HCT116 (cell line): Measurements from ENCODE around the gene FPR1. TPM values are rescaled to one million over a fixed set of nuclear protein-coding genes. Genes with fewer than 3 reads are reported as not detected.

Experiments used
- ATAC-seq: fragments of 200-7000 bp; cut with Tn5 transposase; 2 replicates; pipeline ENCODE4 v1.9.1; 2020; ENCODE audit warnings: mild to moderate bottlenecking, moderate library complexity
- BruUV-seq: library from RNA; stranded (reverse); fragments of 400-500 nt; replicated peaks from 2 replicates; lab custom pipeline; 2021; lab: Mats Ljungman, UMichigan
- CTCF ChIA-PET: fragments of 300-600 bp; sonication (Branson Sonifier 250); formaldehyde crosslinking; loops from one replicate; lab custom pipeline; 2021; ENCODE audit warnings: antibody characterized with exemption; lab: Charles Lee
- POLR2A ChIA-PET: fragments of 300-600, 350-600 bp; sonication (Branson Sonifier 250); formaldehyde crosslinking; loops from one replicate; lab custom pipeline; 2021; ENCODE audit warnings: antibody characterized with exemption; lab: Charles Lee
- RAD21 ChIA-PET, 2 experiments: fragments of 300-600 bp; sonication (Branson Sonifier 250); formaldehyde crosslinking; loops; one replicate each; lab custom pipeline; 2023; ENCODE audit warnings: low total read pairs in 2 of 2; ENCODE audit not compliant: uncharacterized antibody in 2 of 2, unreplicated experiment in 2 of 2, low non-redundant PET in 1 of 2; lab: Charles Lee
- DNase-seq: peaks from one replicate; pipeline ENCODE4 v3.0.0-alpha.2; 2010; ENCODE audit warnings: low read depth, low spot score
- H2AFZ ChIP-seq: fragments of 200-600 bp; shearing (Covaris generic), sonication (generic); 2 replicates; pipeline ENCODE4 v1.6.1; 2017; ENCODE audit warnings: low read depth, mixed run types, mixed read lengths, antibody characterized with exemption, low read length; ENCODE audit not compliant: poor library complexity, severe bottlenecking
- H3K27ac ChIP-seq: 2 replicates; pipeline ENCODE4 v1.5.1; 2012; ENCODE audit warnings: low read depth, low read length
- H3K27me3 ChIP-seq: fragments of 200-600 bp; sonication (generic); 2 replicates; pipeline ENCODE4 v1.6.1; 2016; ENCODE audit warnings: mixed run types, low read length, mixed read lengths; ENCODE audit not compliant: insufficient read depth
- H3K36me3 ChIP-seq, 2 experiments: fragments of 200-500 bp in 1 of 2; fragments of 200-600 bp in 1 of 2; sonication (Bioruptor generic) in 1 of 2; sonication (generic) in 1 of 2; 2 replicates each; pipeline versions ENCODE4 v1.5.1 to v1.6.1; 2014 to 2016; ENCODE audit warnings: low read length in 2 of 2, inconsistent platforms in 1 of 2, mixed read lengths in 1 of 2, mixed run types in 1 of 2; ENCODE audit not compliant: insufficient read depth in 2 of 2, control insufficient read depth in 1 of 2
- H3K4me1 ChIP-seq, 2 experiments: fragments of 200-600 bp in 1 of 2; sonication (generic) in 1 of 2; 2 replicates each; pipeline versions ENCODE4 v1.5.1 to v1.6.1; 2012 to 2017; ENCODE audit warnings: low read length in 2 of 2, inconsistent platforms in 1 of 2, mild to moderate bottlenecking in 1 of 2, mixed read lengths in 1 of 2, mixed run types in 1 of 2, moderate library complexity in 1 of 2; ENCODE audit not compliant: insufficient read depth in 2 of 2, control insufficient read depth in 1 of 2
- H3K4me2 ChIP-seq: fragments of 200-600 bp; sonication (generic); 2 replicates; pipeline ENCODE4 v1.6.1; 2017; ENCODE audit warnings: mixed run types, low read length, mixed read lengths
- H3K4me3 ChIP-seq, 2 experiments: fragments of 200-600 bp in 1 of 2; sonication (generic) in 1 of 2; replicated peaks in 1 of 2; 2 replicates each; pipeline ENCODE4 v1.5.1; 2011 to 2016; ENCODE audit warnings: low read length in 2 of 2, control low read depth in 1 of 2, low read depth in 1 of 2, mild to moderate bottlenecking in 1 of 2, mixed read lengths in 1 of 2, mixed run types in 1 of 2
- H3K79me2 ChIP-seq: fragments of 200-600 bp; sonication (generic); 2 replicates; pipeline ENCODE4 v1.6.1; 2017; ENCODE audit warnings: mild to moderate bottlenecking, mixed run types, low read length, moderate library complexity, mixed read lengths; ENCODE audit not compliant: insufficient read depth
- H3K9ac ChIP-seq: fragments of 200-600 bp; sonication (generic); 2 replicates; pipeline ENCODE4 v1.6.1; 2016; ENCODE audit warnings: low read length, mixed read lengths
- H3K9me2 ChIP-seq: fragments of 200-600 bp; sonication (generic), shearing (Covaris generic); 2 replicates; pipeline ENCODE4 v1.6.1; 2017; ENCODE audit warnings: mixed run types, mild to moderate bottlenecking, moderate library complexity; ENCODE audit not compliant: insufficient read depth
- H3K9me3 ChIP-seq, 2 experiments: fragments of 200-500 bp in 1 of 2; fragments of 200-600 bp in 1 of 2; sonication (Bioruptor generic) in 1 of 2; sonication (generic) in 1 of 2; 2 replicates each; pipeline ENCODE4 v1.6.1; 2014 to 2017; ENCODE audit warnings: low read length in 2 of 2, mixed read lengths in 2 of 2, inconsistent platforms in 1 of 2, low read depth in 1 of 2, mild to moderate bottlenecking in 1 of 2, mixed run types in 1 of 2, moderate library complexity in 1 of 2; ENCODE audit not compliant: control insufficient read depth in 1 of 2, insufficient read depth in 1 of 2
- H4K20me1 ChIP-seq: fragments of 200-600 bp; sonication (generic), shearing (Covaris generic); 2 replicates; pipeline ENCODE4 v1.6.1; 2017; ENCODE audit warnings: mixed run types, mild to moderate bottlenecking, moderate library complexity; ENCODE audit not compliant: insufficient read depth
- ATF3 ChIP-seq: IDR thresholded peaks from 2 replicates; pipeline ENCODE4 v1.6.1; 2012
- CBX3 ChIP-seq: IDR thresholded peaks from 2 replicates; pipeline ENCODE4 v1.6.1; 2012; ENCODE audit warnings: low read depth
- EZH2 ChIP-seq: fragments of 200-600 bp; sonication (generic); IDR thresholded peaks from 2 replicates; pipeline ENCODE4 v1.6.1; 2017; ENCODE audit warnings: antibody characterized with exemption, mixed run types
- EZH2phosphoT487 ChIP-seq: fragments of 200-600 bp; IDR thresholded peaks from 2 replicates; pipeline ENCODE4 v1.6.1; 2018; ENCODE audit warnings: antibody characterized with exemption, borderline replicate concordance
- JUND ChIP-seq: IDR thresholded peaks from 2 replicates; pipeline ENCODE4 v1.6.1; 2012
- MAX ChIP-seq: IDR thresholded peaks from 2 replicates; pipeline ENCODE4 v1.6.1; 2012
- POLR2A ChIP-seq: IDR thresholded peaks from 2 replicates; pipeline ENCODE4 v1.7.0; 2011; ENCODE audit warnings: borderline replicate concordance; ENCODE audit not compliant: insufficient read depth, insufficient read length; ENCODE audit errors: extremely low read depth
- POLR2AphosphoS5 ChIP-seq: IDR thresholded peaks from 2 replicates; pipeline ENCODE4 v1.6.1; 2011; ENCODE audit warnings: mild to moderate bottlenecking, low read depth, low read length, moderate library complexity
- RAD21 ChIP-seq: IDR thresholded peaks from 2 replicates; pipeline ENCODE4 v1.6.1; 2012; ENCODE audit warnings: low read depth, mild to moderate bottlenecking
- SP1 ChIP-seq: IDR thresholded peaks from 2 replicates; pipeline ENCODE4 v1.6.1; 2012; ENCODE audit warnings: low read depth
- TCF7L2 ChIP-seq: IDR thresholded peaks from 2 replicates; pipeline ENCODE4 v1.7.0; 2011; ENCODE audit warnings: borderline replicate concordance, inconsistent platforms; ENCODE audit not compliant: insufficient read depth, insufficient read length; ENCODE audit errors: extremely low read depth
- intact Hi-C: fragments of 100-400 bp; cut with micrococcal nuclease; formaldehyde crosslinking; loops from 2 replicates; pipeline ENCODE4 v1.10.0; 2022
- total RNA-seq: library from RNA; stranded (reverse); gene quantifications from one replicate; pipeline ENCODE4 v1.2.1, GENCODE V29; 2021; ENCODE audit not compliant: unreplicated experiment

Gene FPR1
- total RNA-seq, 1 experiment from 2014 or later = not detected

- TF ChIP-seq ATF3 (no peak), EZH2phosphoT487 (no peak)
- TF ChIP-seq, all 23 proteins: peak for 0
- ChIA-PET CTCF (no interaction called here), RAD21 (no interaction called here), POLR2A (no interaction called here)
- H3K27ac ChIP-seq = no peak overlapping the region
- intact Hi-C loops = no loop called here
- no peaks in the 10 kb centered on the region for H4K20me1 ChIP-seq
- no TSS peak for BruUV-seq
- peaks cover 7 to 8% of the 10 kb centered on the region in 2 experiments; a peak in 3 of 4 replicates for H3K4me1 ChIP-seq
- H3K36me3 ChIP-seq = no peaks in the 10 kb centered on the region
- ATAC-seq (no peak), DNase-seq (no peak)
- H3K79me2 ChIP-seq = no peaks in the 10 kb centered on the region
- H2AFZ ChIP-seq = no peak overlapping the region
- no peak overlapping the region for H3K4me3 ChIP-seq
- H3K9me3 ChIP-seq = no peaks in the 10 kb centered on the region
- no peak overlapping the region for H3K9ac ChIP-seq
- H3K9me2 ChIP-seq = no peaks in the 10 kb centered on the region
- H3K4me2 ChIP-seq = no peak overlapping the region
- H3K27me3 ChIP-seq = no peaks in the 10 kb centered on the region
These were observed 3.9 kb upstream of the FPR1 start for GRCh38 chr19:51755571-51755970.

GRCh38 chr19:51754770-51755169, 3.1 kb upstream of the FPR1 start:
- TF ChIP-seq JUND (no peak), RAD21 (no peak), CBX3 (no peak), SP1 (no peak), ATF3 (no peak), MAX (no peak), POLR2A (no peak), POLR2AphosphoS5 (no peak), EZH2 (no peak), EZH2phosphoT487 (no peak), TCF7L2 (no peak)
- ATAC-seq (no peak), DNase-seq (no peak)
- Histone ChIP-seq H3K9ac (no peak overlapping the region), H3K4me1 (peaks cover 7 to 8% of the 10 kb centered on the region in 2 experiments; a peak in 3 of 4 replicates), H3K9me2 (no peaks in the 10 kb centered on the region), H3K36me3 (no peaks in the 10 kb centered on the region), H3K27ac (no peak overlapping the region), H3K79me2 (no peaks in the 10 kb centered on the region), H3K27me3 (no peaks in the 10 kb centered on the region), H3K4me2 (no peak overlapping the region), H2AFZ (no peak overlapping the region), H3K4me3 (no peak overlapping the region), H3K9me3 (no peaks in the 10 kb centered on the region), H4K20me1 (no peaks in the 10 kb centered on the region)
- CTCF ChIA-PET = no interaction called here
- no TSS peak for BruUV-seq
- intact Hi-C loops = no loop called here
- RAD21 ChIA-PET = no interaction called here
- POLR2A ChIA-PET = no interaction called here
